Neuronal stem cell (in vitro differentiated cells): ENCODE results near the gene ROPN1.
A peak's percentile ranks its signal among the peaks of the same experiment; 100 is the strongest.

Experiments used
- DNase-seq: peaks from one replicate; pipeline ENCODE4 v3.0.0-alpha.2; 2013; ENCODE audit warnings: low spot score
- H2AFZ ChIP-seq: one replicate; pipeline ENCODE4 v1.6.1; 2013; ENCODE audit warnings: mild to moderate bottlenecking, low read length, inconsistent platforms
- H2AK5ac ChIP-seq: 2 replicates; pipeline ENCODE4 v1.6.1; 2013; ENCODE audit warnings: low read depth, mild to moderate bottlenecking, inconsistent platforms, low read length, moderate library complexity, mixed read lengths
- H2BK120ac ChIP-seq: 2 replicates; pipeline ENCODE4 v1.6.1; 2013; ENCODE audit warnings: low read depth, mild to moderate bottlenecking, inconsistent platforms, low read length, moderate library complexity, mixed read lengths
- H2BK12ac ChIP-seq: one replicate; pipeline ENCODE4 v1.6.1; 2013; ENCODE audit warnings: low read length, inconsistent platforms
- H2BK15ac ChIP-seq: 2 replicates; pipeline ENCODE4 v1.6.1; 2013; ENCODE audit warnings: mild to moderate bottlenecking, low read length, inconsistent platforms, mixed read lengths
- H2BK5ac ChIP-seq: one replicate; pipeline ENCODE4 v1.6.1; 2013; ENCODE audit warnings: inconsistent platforms, mild to moderate bottlenecking, low read length, moderate library complexity
- H3K14ac ChIP-seq: one replicate; pipeline ENCODE4 v1.6.1; 2013; ENCODE audit warnings: low read length, inconsistent platforms
- H3K18ac ChIP-seq: 2 replicates; pipeline ENCODE4 v1.6.1; 2013; ENCODE audit warnings: low read length, inconsistent platforms
- H3K23ac ChIP-seq: 2 replicates; pipeline ENCODE4 v1.6.1; 2013; ENCODE audit warnings: low read depth, mild to moderate bottlenecking, mixed read lengths, low read length, inconsistent platforms; ENCODE audit not compliant: poor library complexity
- H3K27ac ChIP-seq: replicated peaks from 3 replicates; pipeline ENCODE4 v1.5.1; 2013; ENCODE audit warnings: low read length, inconsistent platforms
- H3K27me3 ChIP-seq, 3 experiments: 2 replicates each; pipeline ENCODE4 v1.6.1; 2013; ENCODE audit warnings: low read length in 3 of 3, mild to moderate bottlenecking in 2 of 3, inconsistent platforms in 1 of 3, low read depth in 1 of 3, mixed read lengths in 1 of 3, moderate library complexity in 1 of 3; ENCODE audit not compliant: control insufficient read depth in 3 of 3, insufficient read depth in 3 of 3
- H3K36me3 ChIP-seq, 2 donors: replicated peaks in 1 of 2; 2 replicates each; pipeline ENCODE4 v1.6.1; 2013; ENCODE audit warnings: low read length in 2 of 2; ENCODE audit not compliant: control insufficient read depth in 2 of 2, insufficient read depth in 2 of 2
- H3K4ac ChIP-seq: 2 replicates; pipeline ENCODE4 v1.6.1; 2013; ENCODE audit warnings: inconsistent platforms, mild to moderate bottlenecking, low read length, moderate library complexity
- H3K4me1 ChIP-seq, 2 donors: 1 replicate in 1 of 2; 2 replicates in 1 of 2; pipeline ENCODE4 v1.6.1; 2013; ENCODE audit warnings: low read length in 2 of 2, low read depth in 1 of 2; ENCODE audit not compliant: control insufficient read depth in 2 of 2, insufficient read depth in 1 of 2
- H3K4me2 ChIP-seq: one replicate; pipeline ENCODE4 v1.6.1; 2013; ENCODE audit warnings: mild to moderate bottlenecking, low read length, inconsistent platforms; ENCODE audit not compliant: insufficient read depth, poor library complexity, severe bottlenecking
- H3K4me3 ChIP-seq, 2 donors: 2 replicates each; pipeline ENCODE4 v1.5.1; 2013; ENCODE audit warnings: low read length in 2 of 2, mild to moderate bottlenecking in 2 of 2, inconsistent platforms in 1 of 2, moderate library complexity in 1 of 2
- H3K79me1 ChIP-seq: one replicate; pipeline ENCODE4 v1.6.1; 2013; ENCODE audit warnings: low read depth, mild to moderate bottlenecking, inconsistent platforms, low read length, moderate library complexity
- H3K9ac ChIP-seq: one replicate; pipeline ENCODE4 v1.6.1; 2013; ENCODE audit warnings: mild to moderate bottlenecking, low read depth, low read length, inconsistent platforms; ENCODE audit not compliant: poor library complexity
- H3K9me3 ChIP-seq, 2 donors: replicated peaks in 1 of 2; 2 replicates each; pipeline versions ENCODE3 to v1.6.1; 2013; ENCODE audit warnings: low read length in 2 of 2, mild to moderate bottlenecking in 2 of 2, inconsistent platforms in 1 of 2, low read depth in 1 of 2, mixed read lengths in 1 of 2, moderate library complexity in 1 of 2; ENCODE audit not compliant: control insufficient read depth in 2 of 2, insufficient read depth in 1 of 2
- H4K8ac ChIP-seq: one replicate; pipeline ENCODE4 v1.6.1; 2013; ENCODE audit warnings: low read depth, mild to moderate bottlenecking, inconsistent platforms, low read length, moderate library complexity
- H4K91ac ChIP-seq: one replicate; pipeline ENCODE4 v1.6.1; 2013; ENCODE audit warnings: low read length, low read depth, mild to moderate bottlenecking, inconsistent platforms; ENCODE audit not compliant: poor library complexity
- WGBS, 2 donors: extraction: QIAGEN DNeasy Blood & Tissue Kit; methylation state at CpG; one replicate each; pipeline ENCODE4 v1.1.7; 2013; ENCODE audit warnings: missing lambda C conversion rate in 2 of 2, mixed read lengths in 1 of 2; ENCODE audit not compliant: insufficient read length in 2 of 2, insufficient replicate concordance in 1 of 2; ENCODE audit errors: extremely low coverage in 2 of 2; 5-methylcytosine and 5-hydroxymethylcytosine counted together

The ROPN1 gene

GRCh38 chr3:123997543-123997942 lies 5.6 kb upstream of the ROPN1 start:
- Histone ChIP-seq H2BK120ac (no peak overlapping the region), H3K18ac (no peak overlapping the region), H3K9ac (no peak overlapping the region), H2AFZ (no peak overlapping the region), H3K27ac (no peak overlapping the region), H2BK5ac (no peak overlapping the region), H2BK15ac (no peak overlapping the region), H3K4me2 (no peak overlapping the region), H3K79me1 (no peaks in the 10 kb centered on the region), H3K14ac (no peak overlapping the region), H3K4me1 (peaks cover 0 to 4% of the 10 kb centered on the region in 2 donors), H2BK12ac (no peak overlapping the region), H2AK5ac (no peak overlapping the region), H3K36me3 (no peaks in the 10 kb centered on the region), H4K8ac (no peak overlapping the region), H3K27me3 (peaks cover 0 to 64% (median 0%) of the 10 kb centered on the region in 3 experiments), H3K23ac (no peak overlapping the region), H4K91ac (no peak overlapping the region), H3K4me3 (no peak overlapping the region), H3K4ac (no peak overlapping the region), H3K9me3 (peaks cover 2 to 3% of the 10 kb centered on the region in 2 donors)
- no peak for DNase-seq
- no CpG with 5 or more reads among the region's 2 CpGs for WGBS, 2 donors

- Histone ChIP-seq H3K4me2 (no peak overlapping the region), H2AK5ac (no peak overlapping the region), H3K36me3 (no peaks in the 10 kb centered on the region), H3K27me3 (peaks cover 0 to 58% (median 14%) of the 10 kb centered on the region in 3 experiments), H4K91ac (no peak overlapping the region), H4K8ac (no peak overlapping the region), H3K23ac (no peak overlapping the region), H3K4me1 (peaks cover 0 to 4% of the 10 kb centered on the region in 2 donors), H3K79me1 (no peaks in the 10 kb centered on the region), H2BK120ac (no peak overlapping the region), H3K18ac (no peak overlapping the region), H3K27ac (no peak overlapping the region), H3K9ac (no peak overlapping the region), H3K9me3 (peaks cover 2 to 3% of the 10 kb centered on the region in 2 donors), H3K4ac (no peak overlapping the region), H2AFZ (no peak overlapping the region), H3K14ac (no peak overlapping the region), H3K4me3 (no peak overlapping the region), H2BK15ac (no peak overlapping the region), H2BK5ac (no peak overlapping the region), H2BK12ac (no peak overlapping the region)
- no peak for DNase-seq
- no CpG with 5 or more reads among the region's 1 CpG for WGBS, 2 donors
Measured at GRCh38 chr3:123993818-123994217, 1.9 kb upstream of the ROPN1 start.

- H2BK12ac ChIP-seq: no peak overlapping the region
- H3K23ac ChIP-seq: peak overlapping the region; percentile 6
- H3K36me3 ChIP-seq: no peaks in the 10 kb centered on the region
- no peak overlapping the region for H2AFZ ChIP-seq
- H2BK120ac ChIP-seq: no peak overlapping the region
- H3K4me2 ChIP-seq: no peak overlapping the region
- H4K8ac ChIP-seq: no peak overlapping the region
- H3K14ac ChIP-seq: no peak overlapping the region
- peak overlapping the region in 1 of 2 donors; percentile 37 for H3K4me3 ChIP-seq
- H4K91ac ChIP-seq: no peak overlapping the region
- no peak overlapping the region for H2AK5ac ChIP-seq
- H3K4ac ChIP-seq: no peak overlapping the region
- H3K18ac ChIP-seq: peak overlapping the region; percentile 59
- no peaks in the 10 kb centered on the region for H3K79me1 ChIP-seq
- no peak overlapping the region for H3K9ac ChIP-seq
- no CpG with 5 or more reads among the region's 3 CpGs for WGBS, 2 donors
- peaks cover 0 to 53% (median 14%) of the 10 kb centered on the region in 3 experiments for H3K27me3 ChIP-seq
- no peaks in the 10 kb centered on the region for H3K4me1 ChIP-seq
- no peaks in the 10 kb centered on the region for H3K9me3 ChIP-seq
- no peak overlapping the region for H2BK5ac ChIP-seq
- DNase-seq: no peak
- H2BK15ac ChIP-seq: no peak overlapping the region
- H3K27ac ChIP-seq: no peak overlapping the region
Measured at GRCh38 chr3:123986427-123986826, 5.5 kb downstream of the ROPN1 start.

- no peak overlapping the region for H3K14ac ChIP-seq
- H3K4ac ChIP-seq: no peak overlapping the region
- H3K9me3 ChIP-seq: no peaks in the 10 kb centered on the region
- no peak overlapping the region for H2BK120ac ChIP-seq
- peaks cover 0 to 3% of the 10 kb centered on the region in 2 donors for H3K4me1 ChIP-seq
- H2AFZ ChIP-seq: no peak overlapping the region
- peaks cover 0 to 52% (median 6%) of the 10 kb centered on the region in 3 experiments for H3K27me3 ChIP-seq
- H3K4me3 ChIP-seq: no peak overlapping the region
- H4K8ac ChIP-seq: no peak overlapping the region
- H3K79me1 ChIP-seq: no peaks in the 10 kb centered on the region
- no peak overlapping the region for H4K91ac ChIP-seq
- no peak overlapping the region for H2AK5ac ChIP-seq
- H2BK15ac ChIP-seq: no peak overlapping the region
- no peaks in the 10 kb centered on the region for H3K36me3 ChIP-seq
- no peak overlapping the region for H2BK5ac ChIP-seq
- H3K4me2 ChIP-seq: no peak overlapping the region
- H3K9ac ChIP-seq: no peak overlapping the region
- H3K18ac ChIP-seq: no peak overlapping the region
- no peak for DNase-seq
- no peak overlapping the region for H3K23ac ChIP-seq
- no peak overlapping the region for H3K27ac ChIP-seq
- no CpG with 5 or more reads among the region's 3 CpGs for WGBS, 2 donors
- H2BK12ac ChIP-seq: no peak overlapping the region
Measured at GRCh38 chr3:123984957-123985356, 7.0 kb downstream of the ROPN1 start.
